GM21360 (cell line): ENCODE results near the gene NLGN4X.
"Not testable (repeated sequence)": the region's sequence is repeated elsewhere in the genome, so short reads cannot be mapped to it uniquely, and the experiment has no call there.

ENCODE experiments used
- ATAC-seq: cut with Tn5 transposase; IDR thresholded peaks from one replicate; pipeline ENCODE4 v1.9.1; 2021; ENCODE audit warnings: mild to moderate bottlenecking, moderate library complexity; ENCODE audit not compliant: unreplicated experiment

The NLGN4X gene

GRCh38 chrX:6015423-6015822 lies 213.2 kb downstream of the NLGN4X start:
- no peak for ATAC-seq

- no peak for ATAC-seq
Measured at GRCh38 chrX:6012357-6012756, 216.3 kb downstream of the NLGN4X start.

GRCh38 chrX:6005856-6006255 lies 222.8 kb downstream of the NLGN4X start:
- ATAC-seq, result no peak

GRCh38 chrX:6004529-6004928 lies 224.1 kb downstream of the NLGN4X start:
- no peak for ATAC-seq

GRCh38 chrX:6002056-6002455 lies 226.6 kb downstream of the NLGN4X start:
- no peak for ATAC-seq

GRCh38 chrX:5998901-5999300 lies 229.8 kb downstream of the NLGN4X start:
- ATAC-seq, result no peak

- no peak for ATAC-seq
Measured at GRCh38 chrX:5998456-5998855, 230.2 kb downstream of the NLGN4X start.

- no peak for ATAC-seq
Measured at GRCh38 chrX:5991393-5991792, 237.3 kb downstream of the NLGN4X start.

- ATAC-seq, result no peak
Measured at GRCh38 chrX:5979338-5979737, 249.3 kb downstream of the NLGN4X start.

- no peak for ATAC-seq
Measured at GRCh38 chrX:5976332-5976731, 252.3 kb downstream of the NLGN4X start.

GRCh38 chrX:5971300-5971699 lies 257.4 kb downstream of the NLGN4X start:
- ATAC-seq, result no peak

- ATAC-seq, result no peak
Measured at GRCh38 chrX:5965406-5965805, 263.3 kb downstream of the NLGN4X start.

- no peak for ATAC-seq
Measured at GRCh38 chrX:5959286-5959685, 269.4 kb downstream of the NLGN4X start.

GRCh38 chrX:5958523-5958922 lies 270.1 kb downstream of the NLGN4X start:
- no peak for ATAC-seq

- no peak for ATAC-seq
Measured at GRCh38 chrX:5957506-5957905, 271.2 kb downstream of the NLGN4X start.

- ATAC-seq, result no peak
Measured at GRCh38 chrX:5936438-5936837, 292.2 kb downstream of the NLGN4X start.

- ATAC-seq, result no peak
Measured at GRCh38 chrX:5928224-5928623, 300.4 kb downstream of the NLGN4X start.

GRCh38 chrX:5916945-5917344 lies 311.7 kb downstream of the NLGN4X start:
- no peak for ATAC-seq

- ATAC-seq, result no peak
Measured at GRCh38 chrX:5915783-5916182, 312.9 kb downstream of the NLGN4X start.

- ATAC-seq, result no peak
Measured at GRCh38 chrX:5907207-5907606, 321.5 kb downstream of the NLGN4X start.

- not testable (repeated sequence) for ATAC-seq
Measured at GRCh38 chrX:5903586-5904190, 325.0 kb downstream of the NLGN4X start.

- ATAC-seq, result no peak
Measured at GRCh38 chrX:5898463-5898862, 330.2 kb downstream of the NLGN4X start.

GRCh38 chrX:5891378-5891777 lies 337.3 kb downstream of the NLGN4X start:
- no peak for ATAC-seq
